GM19328 (cell line): Measurements from ENCODE around the gene NFATC1.

Experiments
- ATAC-seq: cut with Tn5 transposase; IDR thresholded peaks from one replicate; pipeline ENCODE4 v1.9.1; 2021; ENCODE audit warnings: mild to moderate bottlenecking, moderate library complexity; ENCODE audit not compliant: unreplicated experiment

NFATC1 gene

GRCh38 chr18:79453816-79454735 is 58.3 kb downstream of the NFATC1 start:
- ATAC-seq = no peak

DNA sequence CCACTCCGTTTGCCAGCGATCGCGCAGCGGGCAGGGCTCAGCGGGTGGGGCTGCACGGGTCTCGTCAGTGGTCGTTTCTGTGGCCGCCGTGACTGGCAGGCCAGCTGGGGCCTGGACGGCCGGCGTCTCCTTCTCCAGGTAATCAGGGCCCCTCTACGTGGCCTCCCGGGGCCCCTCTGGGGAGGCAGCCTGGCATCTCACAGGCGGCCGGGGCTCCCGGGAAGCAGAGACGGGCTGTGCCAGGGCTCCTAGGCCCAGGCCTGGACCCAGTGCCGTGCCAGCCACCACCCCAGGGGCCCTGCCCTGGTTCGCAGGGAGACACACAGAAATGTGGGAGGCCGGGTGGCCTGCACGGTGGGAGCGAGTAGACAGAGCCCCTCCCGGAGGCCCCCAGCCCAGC is 59.5 kb downstream of the NFATC1 start:
- ATAC-seq = no peak

GRCh38 chr18:79456105-79456980 is 60.6 kb downstream of the NFATC1 start:
- ATAC-seq = no peak

- ATAC-seq = no peak
Observed at GRCh38 chr18:79457239-79457638, 61.5 kb downstream of the NFATC1 start.

- ATAC-seq = no peak
Observed at GRCh38 chr18:79457652-79458051, 61.9 kb downstream of the NFATC1 start.

DNA sequence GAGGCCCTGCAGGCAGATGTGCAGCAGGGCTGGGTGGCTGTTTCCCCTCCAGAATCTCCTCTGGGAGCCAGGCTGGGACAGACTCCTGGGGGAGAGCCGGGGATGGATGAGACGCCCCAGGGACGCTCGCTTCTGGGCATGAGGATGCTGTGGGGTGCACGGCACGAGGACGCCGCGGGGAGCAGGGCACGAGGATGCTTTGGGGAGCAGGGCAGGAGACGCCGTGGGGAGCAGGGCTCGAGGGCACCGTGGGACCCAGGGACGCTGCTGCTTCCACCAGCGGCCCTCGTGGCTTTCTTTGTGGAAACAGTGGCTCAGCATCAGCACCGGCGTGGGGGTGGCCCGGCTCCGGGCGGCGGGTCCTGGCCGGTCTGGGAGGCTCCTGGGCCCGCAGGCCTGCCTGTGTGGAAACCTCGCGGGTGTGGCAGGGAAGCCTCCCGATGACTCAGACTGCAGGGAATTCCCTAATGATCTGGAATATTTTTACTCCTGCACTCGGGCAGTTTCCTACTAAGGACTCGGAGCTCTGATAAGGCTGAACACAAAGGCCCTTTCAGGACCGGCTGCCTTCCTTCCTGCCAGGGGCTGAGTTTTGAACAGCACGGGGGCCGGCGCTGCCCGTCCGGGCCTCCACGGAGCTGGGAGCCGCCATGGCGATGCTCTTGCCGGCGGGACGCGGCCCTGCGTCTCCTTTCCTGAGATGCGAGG is 62.6 kb downstream of the NFATC1 start:
- ATAC-seq = no peak

- no peak for ATAC-seq
Observed at GRCh38 chr18:79458917-79459803, 63.4 kb downstream of the NFATC1 start.

DNA sequence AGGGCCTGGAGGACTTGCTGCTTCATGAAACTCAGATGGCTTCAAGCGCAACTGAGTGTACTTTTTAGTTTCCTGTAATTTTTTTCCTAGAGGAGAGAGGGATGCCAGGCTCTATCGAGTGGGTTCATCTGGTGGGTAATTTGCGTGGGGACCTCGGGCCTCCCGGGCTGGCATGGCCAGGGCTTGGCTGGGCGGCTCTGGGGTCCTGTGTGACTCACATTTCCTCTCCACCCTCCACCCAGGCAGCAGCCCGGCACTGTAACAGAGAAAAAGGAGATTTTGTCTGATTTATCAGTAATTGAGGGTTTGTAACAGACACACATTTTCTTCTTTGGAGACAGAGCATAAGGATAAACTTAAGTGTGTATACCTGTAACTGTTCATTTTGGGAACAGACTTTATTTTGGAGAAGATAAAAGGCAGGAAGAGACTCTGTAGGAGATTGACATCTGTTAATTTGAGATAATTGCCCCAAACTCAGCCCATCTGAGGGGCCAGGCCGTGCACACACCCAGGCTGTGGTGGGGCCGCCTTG is 64.3 kb downstream of the NFATC1 start:
- peak; percentile 18 for ATAC-seq

- peak; percentile 77 for ATAC-seq
Observed at GRCh38 chr18:79460481-79461300, 65.0 kb downstream of the NFATC1 start.

DNA sequence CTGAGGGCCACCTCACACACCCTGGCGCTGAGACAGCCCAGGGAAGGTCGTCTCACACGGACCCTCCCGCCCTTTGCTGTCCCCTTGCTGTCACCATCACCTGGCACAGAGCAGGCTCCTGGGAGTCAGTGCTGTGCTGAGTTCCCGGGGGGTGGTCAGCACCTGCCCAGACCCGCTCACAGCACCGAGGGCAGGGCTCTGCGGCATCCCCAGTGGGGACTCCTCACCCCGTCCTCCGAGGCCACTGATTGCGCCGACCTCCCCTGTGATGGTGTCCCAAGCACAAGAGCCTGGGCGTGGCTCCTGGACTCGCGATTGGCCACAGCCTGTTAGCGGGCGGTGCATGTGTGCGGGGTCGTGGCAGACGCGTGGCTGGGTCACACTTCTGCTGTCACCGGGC is 65.9 kb downstream of the NFATC1 start:
- no peak for ATAC-seq

DNA sequence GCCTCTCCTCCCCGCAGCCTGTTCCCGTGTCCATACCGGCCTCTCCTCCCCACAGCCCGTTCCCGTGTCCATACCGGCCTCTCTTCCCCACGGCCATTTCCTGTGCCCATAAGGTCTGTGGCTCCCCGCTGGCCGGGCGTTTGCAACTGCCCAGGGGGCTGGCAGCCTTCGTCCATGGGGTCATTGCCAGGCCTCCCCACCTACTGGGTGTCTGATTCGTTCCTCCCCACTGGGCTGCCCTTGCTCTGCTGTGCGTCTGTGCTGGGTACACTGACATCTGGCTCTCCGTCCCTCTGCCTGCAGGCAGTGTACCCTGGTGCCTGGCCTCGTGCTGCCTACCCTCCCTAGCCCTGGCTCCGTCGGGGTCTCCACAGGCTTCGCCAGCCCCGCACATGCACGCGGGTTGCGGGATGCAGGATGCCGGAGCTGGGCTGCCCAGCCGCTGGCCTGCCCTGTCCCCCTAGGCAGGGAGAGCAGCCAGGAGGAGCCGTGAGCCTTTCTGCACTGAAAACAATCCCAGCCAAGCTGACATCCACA is 67.8 kb downstream of the NFATC1 start:
- ATAC-seq = no peak

GRCh38 chr18:79465392-79465991 is 69.8 kb downstream of the NFATC1 start:
- ATAC-seq = peak; percentile 54

DNA sequence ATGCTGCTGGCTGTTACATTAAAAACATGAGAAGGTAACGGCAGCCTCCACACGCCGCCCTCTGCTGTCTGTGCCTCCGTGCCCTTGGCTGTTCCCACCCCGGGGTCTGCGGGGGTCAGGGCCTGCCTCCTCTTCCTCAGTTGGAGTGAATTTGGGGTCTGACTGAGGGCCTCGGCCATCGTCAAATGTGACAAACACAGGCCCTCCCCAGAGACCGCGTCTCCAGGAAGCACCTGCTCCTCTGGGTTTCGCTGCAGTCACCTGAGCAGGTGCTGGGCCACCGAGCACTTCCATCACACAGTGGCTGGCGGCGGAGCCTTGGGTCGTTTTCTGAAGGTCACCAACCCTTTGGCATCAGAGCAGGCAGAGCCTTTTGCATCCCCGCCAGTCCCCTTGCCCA is 70.9 kb downstream of the NFATC1 start:
- no peak for ATAC-seq

DNA sequence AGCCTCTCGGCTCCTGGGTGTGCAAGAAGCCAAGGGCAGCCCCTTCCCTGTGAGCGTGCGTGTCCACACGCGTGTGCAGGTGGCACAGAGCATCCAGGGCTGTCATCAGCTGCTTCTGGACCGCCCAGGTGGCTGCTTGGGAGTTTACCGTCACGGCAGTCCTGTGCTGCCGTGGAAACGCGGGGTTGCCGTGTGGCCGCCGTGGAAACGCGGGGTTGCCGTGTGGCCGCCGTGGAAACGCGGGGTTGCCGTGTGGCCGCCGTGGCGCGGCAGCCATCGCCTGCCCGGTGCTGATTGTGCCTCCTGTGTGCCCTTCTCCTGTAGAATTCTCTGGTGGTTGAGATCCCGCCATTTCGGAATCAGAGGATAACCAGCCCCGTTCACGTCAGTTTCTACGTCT is 71.4 kb downstream of the NFATC1 start:
- ATAC-seq = no peak

- ATAC-seq = no peak
Observed at GRCh38 chr18:79468119-79468789, 72.5 kb downstream of the NFATC1 start.

GRCh38 chr18:79469309-79469708 is 73.6 kb downstream of the NFATC1 start:
- ATAC-seq = no peak

GRCh38 chr18:79469751-79470505 is 74.2 kb downstream of the NFATC1 start:
- no peak for ATAC-seq
